Stimulated activated CD4-positive, alpha-beta T cell treated with anti-CD3 and anti-CD28 coated beads, Interleukin-15, amount 100 ng/mL, for 24 hours (primary cell): ENCODE results near the gene UCK2.
A peak's percentile ranks its signal among the peaks of the same experiment; 100 is the strongest.
"Not testable (repeated sequence)": the region's sequence is repeated elsewhere in the genome, so short reads cannot be mapped to it uniquely, and the experiment has no call there.

Experiments used
- DNase-seq: peaks from one replicate; pipeline ENCODE4 v3.0.0-alpha.2; 2020

The UCK2 gene

DNA sequence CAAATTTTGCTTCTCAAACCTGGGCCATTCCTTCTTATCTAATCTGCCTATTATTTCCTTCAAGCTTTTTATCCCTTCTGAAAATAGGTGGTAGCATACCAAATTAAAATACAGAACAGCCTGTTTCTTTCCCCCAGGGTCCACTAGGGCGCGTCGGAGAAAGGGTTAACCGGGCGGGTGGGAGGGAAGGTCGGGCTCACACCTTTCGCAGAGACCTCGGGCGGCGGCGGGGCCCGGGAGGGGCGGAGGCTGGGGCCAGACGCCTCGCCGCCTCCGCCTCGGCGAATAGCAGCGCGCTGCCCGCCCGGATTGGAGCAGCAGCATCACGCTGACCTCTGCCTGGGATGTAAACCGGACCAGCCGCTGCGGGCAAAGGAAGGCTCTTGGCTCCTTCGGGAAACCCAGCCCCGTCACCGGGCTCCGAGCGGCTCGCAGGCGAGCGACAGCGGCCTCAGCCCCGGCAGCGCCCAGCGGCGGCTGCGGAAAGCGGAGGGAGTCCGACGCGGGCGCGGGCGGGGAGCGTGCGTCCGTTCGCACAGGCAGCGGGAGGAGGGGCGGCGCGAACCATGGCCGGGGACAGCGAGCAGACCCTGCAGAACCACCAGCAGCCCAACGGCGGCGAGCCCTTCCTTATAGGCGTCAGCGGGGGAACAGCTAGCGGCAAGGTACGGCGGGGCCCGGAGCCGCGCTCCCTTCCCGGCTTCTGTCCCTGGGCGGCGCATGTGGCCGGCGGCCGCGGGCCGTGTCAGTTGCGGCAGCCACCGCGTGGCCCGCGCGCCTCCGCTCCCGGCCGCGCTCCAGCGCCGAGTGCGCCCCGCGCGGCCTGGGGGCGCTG lies at the start of gene UCK2:
Gene UCK2, plus strand, starts transcription at position 347 of the 835 bp plus-strand sequence. Its CDS starts 220 bp downstream, at position 567.
- DNase-seq = peak; percentile 87

DNA sequence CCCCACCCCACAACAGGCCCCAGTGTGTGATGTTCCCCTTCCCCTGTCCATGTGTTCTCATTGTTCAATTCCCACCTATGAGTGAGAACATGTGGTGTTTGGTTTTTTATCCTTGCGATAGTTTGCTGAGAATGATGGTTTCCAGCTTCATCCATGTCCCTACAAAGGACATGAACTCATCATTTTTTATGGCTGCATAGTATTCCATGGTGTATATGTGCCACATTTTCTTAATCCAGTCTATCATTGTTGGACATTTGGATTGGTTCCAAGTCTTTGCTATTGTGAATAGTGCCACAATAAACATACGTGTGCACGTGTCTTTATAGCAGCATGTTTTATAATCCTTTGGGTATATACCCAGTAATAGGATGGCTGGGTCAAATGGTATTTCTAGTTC lies 49.2 kb upstream of the UCK2 start:
- DNase-seq = not testable (repeated sequence)

GRCh38 chr1:165783519-165783918 lies 43.9 kb upstream of the UCK2 start:
- DNase-seq = not testable (repeated sequence)

DNA sequence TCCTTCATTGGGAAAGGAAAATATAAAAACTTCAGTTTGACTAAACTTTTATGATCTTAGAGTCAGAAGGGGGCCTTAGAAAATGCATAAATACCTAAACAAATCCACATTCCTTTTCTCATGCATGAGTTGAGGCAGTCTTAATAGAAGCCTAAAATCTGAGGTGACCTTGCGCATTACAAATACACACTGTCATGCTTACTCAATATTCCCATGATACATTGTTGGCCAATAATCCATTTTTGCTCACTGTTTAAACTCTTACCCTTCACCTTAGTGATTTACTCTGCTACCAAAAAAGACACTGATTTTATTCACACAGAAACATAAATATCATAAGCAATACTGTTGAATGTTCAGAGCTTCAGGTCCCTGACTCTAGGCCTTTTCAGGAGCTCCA lies 39.7 kb upstream of the UCK2 start:
- no peak for DNase-seq

- no peak for DNase-seq
Observed at GRCh38 chr1:165793951-165794350, 33.5 kb upstream of the UCK2 start.

- DNase-seq = no peak
Observed at GRCh38 chr1:165795894-165796293, 31.5 kb upstream of the UCK2 start.

- DNase-seq = no peak
Observed at GRCh38 chr1:165799387-165799786, 28.0 kb upstream of the UCK2 start.

DNA sequence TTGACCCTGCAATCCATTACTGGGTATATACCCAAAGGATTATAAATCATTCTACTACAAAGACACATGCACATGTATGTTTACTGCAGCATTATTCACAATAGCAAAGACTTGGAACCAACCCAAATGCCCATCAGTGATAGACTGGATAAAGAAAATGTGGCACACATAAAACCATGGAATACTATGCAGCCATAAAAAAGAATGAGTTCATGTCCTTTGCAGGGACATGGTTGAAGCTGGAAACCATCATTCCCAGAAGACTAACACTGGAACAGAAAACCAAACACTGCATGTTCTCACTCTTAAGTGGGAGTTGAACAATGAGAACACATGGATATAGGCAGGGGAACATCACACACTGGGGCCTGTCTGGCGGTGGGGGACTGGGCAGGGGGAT lies 22.9 kb upstream of the UCK2 start:
- not testable (repeated sequence) for DNase-seq

DNA sequence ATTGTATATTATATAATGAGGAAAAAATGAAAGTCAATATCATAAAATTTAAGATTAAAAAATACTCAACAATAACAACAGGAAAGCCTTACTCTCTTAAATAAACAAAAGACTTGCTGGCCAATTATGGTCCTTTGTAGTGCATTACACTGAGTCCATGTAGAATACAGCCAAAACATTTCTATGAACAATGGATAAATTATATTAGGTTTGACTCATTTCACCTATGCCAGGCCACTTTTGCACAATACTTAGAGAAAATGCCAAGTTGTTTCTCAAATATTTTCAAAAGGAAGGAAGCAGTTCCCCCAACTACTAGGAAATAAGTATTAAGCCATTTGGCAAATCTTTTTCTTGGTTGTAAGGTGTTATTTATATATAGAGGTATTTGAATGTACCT lies 19.8 kb upstream of the UCK2 start:
- DNase-seq = no peak

DNA sequence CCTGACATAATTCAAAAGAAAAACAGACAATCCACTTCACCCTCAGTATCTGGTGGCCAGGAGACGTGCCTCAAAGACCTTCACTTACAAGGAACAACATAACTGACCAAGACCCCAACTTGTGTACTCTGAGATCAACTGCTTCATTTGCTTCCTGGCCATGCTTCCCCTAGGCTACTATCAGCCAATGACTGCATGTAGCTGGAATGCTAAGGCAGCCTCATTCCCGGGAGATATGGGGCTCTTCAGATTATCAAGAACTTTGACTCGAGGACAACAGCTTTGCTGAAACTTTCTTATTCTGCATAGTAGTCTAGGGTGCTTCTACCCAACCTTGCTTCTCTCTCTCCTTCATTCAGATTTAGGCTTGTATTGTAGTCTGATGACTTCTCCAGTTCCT lies 11.7 kb upstream of the UCK2 start:
- no peak for DNase-seq

DNA sequence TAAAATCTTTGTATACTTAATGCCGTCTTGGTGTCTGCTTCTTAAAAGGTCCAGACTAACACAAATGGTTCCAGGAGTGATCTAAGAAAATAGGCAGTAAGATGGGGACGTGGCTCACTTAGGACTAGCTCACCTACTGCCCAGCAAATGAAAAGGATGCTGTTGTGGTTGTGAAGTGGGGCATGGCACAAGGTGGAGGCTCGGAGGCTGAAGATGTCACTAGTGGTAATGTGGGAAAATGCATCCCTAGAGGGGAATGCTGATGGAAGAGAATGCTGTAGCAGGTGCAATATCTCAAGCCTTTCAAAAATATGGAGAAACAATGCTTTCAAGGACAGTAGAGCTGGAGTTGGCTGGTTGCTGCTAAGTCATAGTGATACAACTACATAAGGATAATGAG lies 11.3 kb upstream of the UCK2 start:
- DNase-seq = no peak

DNA sequence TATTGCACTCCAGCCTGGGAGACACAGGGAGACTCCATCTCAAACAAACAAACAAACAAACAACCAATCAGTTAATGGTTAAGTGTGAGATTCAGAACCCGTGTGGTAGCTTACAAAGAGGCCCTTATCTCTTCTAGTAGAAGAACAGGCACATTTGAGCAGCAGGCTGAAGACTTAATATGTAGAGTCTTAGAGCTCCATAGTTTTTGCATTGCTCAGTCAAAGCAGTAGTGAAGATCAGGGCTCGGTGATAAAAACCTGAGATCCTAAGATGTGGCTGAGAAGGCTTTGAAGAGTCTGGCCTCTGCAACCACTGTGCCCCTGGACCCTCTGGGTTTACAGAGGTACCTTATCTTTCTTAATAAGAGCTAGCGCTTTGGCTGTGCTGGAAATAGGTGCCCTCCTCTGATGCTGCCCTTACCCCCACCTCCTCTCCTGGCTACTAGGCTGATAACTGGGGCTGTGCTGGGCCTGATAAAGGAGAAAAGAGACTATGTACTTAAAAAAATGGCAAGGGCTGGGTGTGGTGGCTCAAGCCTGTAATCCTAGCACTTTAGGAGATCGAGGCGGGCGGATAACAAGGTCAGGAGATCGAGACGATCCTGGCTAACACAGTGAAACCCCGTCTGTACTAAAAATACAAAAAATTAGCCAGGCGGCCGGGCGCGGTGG lies 10.5 kb upstream of the UCK2 start:
- no peak for DNase-seq

- DNase-seq = no peak
Observed at GRCh38 chr1:165823552-165824268, 3.7 kb upstream of the UCK2 start.

- DNase-seq = no peak
Observed at GRCh38 chr1:165824269-165824643, 3.2 kb upstream of the UCK2 start.

GRCh38 chr1:165826565-165827267 lies 698 bp upstream of the UCK2 start:
- DNase-seq = no peak

- peak; percentile 73 for DNase-seq
Observed at GRCh38 chr1:165828103-165828668, 772 bp downstream of the UCK2 start.

- DNase-seq = peak; percentile 49
Observed at GRCh38 chr1:165828669-165829329, 1.4 kb downstream of the UCK2 start.

GRCh38 chr1:165829888-165830287 lies 2.5 kb downstream of the UCK2 start:
- no peak for DNase-seq

- no peak for DNase-seq
Observed at GRCh38 chr1:165831146-165831545, 3.7 kb downstream of the UCK2 start.

GRCh38 chr1:165832902-165833301 lies 5.5 kb downstream of the UCK2 start:
- DNase-seq = no peak

- DNase-seq = no peak
Observed at GRCh38 chr1:165833358-165833757, 5.9 kb downstream of the UCK2 start.

- DNase-seq = no peak
Observed at GRCh38 chr1:165834229-165834628, 6.8 kb downstream of the UCK2 start.
